ENCODE results near the gene HEXIM1. TPM values are rescaled to one million over a fixed set of nuclear protein-coding genes. Genes with fewer than 3 reads are reported as not detected.
A peak's percentile ranks its signal among the peaks of the same experiment; 100 is the strongest.

The HEXIM1 gene
- total RNA-seq, 6 experiments from 2014 or later, result 14.0 to 27.1 (median 19.6) TPM

DNA sequence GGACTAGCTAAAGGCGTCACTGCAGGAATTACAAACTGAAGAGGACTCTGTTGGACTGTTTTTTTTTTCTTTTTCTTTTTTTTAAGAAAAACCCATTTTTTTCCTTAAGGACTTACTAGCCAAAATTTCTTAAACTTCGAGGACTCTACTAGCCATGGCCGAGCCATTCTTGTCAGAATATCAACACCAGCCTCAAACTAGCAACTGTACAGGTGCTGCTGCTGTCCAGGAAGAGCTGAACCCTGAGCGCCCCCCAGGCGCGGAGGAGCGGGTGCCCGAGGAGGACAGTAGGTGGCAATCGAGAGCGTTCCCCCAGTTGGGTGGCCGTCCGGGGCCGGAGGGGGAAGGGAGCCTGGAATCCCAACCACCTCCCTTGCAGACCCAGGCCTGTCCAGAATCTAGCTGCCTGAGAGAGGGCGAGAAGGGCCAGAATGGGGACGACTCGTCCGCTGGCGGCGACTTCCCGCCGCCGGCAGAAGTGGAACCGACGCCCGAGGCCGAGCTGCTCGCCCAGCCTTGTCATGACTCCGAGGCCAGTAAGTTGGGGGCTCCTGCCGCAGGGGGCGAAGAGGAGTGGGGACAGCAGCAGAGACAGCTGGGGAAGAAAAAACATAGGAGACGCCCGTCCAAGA is 878 bp downstream of the HEXIM1 start:
- TF ChIP-seq, protein P1, sequence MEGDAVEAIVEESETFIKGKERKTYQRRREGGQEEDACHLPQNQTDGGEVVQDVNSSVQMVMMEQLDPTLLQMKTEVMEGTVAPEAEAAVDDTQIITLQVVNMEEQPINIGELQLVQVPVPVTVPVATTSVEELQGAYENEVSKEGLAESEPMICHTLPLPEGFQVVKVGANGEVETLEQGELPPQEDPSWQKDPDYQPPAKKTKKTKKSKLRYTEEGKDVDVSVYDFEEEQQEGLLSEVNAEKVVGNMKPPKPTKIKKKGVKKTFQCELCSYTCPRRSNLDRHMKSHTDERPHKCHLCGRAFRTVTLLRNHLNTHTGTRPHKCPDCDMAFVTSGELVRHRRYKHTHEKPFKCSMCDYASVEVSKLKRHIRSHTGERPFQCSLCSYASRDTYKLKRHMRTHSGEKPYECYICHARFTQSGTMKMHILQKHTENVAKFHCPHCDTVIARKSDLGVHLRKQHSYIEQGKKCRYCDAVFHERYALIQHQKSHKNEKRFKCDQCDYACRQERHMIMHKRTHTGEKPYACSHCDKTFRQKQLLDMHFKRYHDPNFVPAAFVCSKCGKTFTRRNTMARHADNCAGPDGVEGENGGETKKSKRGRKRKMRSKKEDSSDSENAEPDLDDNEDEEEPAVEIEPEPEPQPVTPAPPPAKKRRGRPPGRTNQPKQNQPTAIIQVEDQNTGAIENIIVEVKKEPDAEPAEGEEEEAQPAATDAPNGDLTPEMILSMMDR (IDR thresholded peaks at IDR 0.05), result peak; percentile 73 to 93 (median 92)
- peak; percentile 44 for TF ChIP-seq POLR2A (IDR thresholded peaks at IDR 0.05)
- no peaks in the 10 kb centered on the region for H3K9me3 ChIP-seq
- peak overlapping the region; percentile 88 to 98 (median 95) for H3K27ac ChIP-seq
- WGBS (ENCODE audit: insufficient coverage, low coverage, low lambda C conversion rate, missing lambda C conversion rate), result under 1% methylated on average over 30 of the region's 32 CpGs
- no peaks in the 10 kb centered on the region for H3K27me3 ChIP-seq
- ATAC-seq (peak; percentile 54 to 69 (median 62)), DNase-seq (peak; percentile 91 to 92 (median 92))
- peaks cover 0 to 21% (median 5%) of the 10 kb centered on the region in 4 donors for H3K4me1 ChIP-seq
- peak overlapping the region; percentile 62 to 94 (median 78) for H3K4me3 ChIP-seq
- H3K36me3 ChIP-seq, result no peaks in the 10 kb centered on the region
- intact Hi-C loops (cut with DNase I), result no loop called here

DNA sequence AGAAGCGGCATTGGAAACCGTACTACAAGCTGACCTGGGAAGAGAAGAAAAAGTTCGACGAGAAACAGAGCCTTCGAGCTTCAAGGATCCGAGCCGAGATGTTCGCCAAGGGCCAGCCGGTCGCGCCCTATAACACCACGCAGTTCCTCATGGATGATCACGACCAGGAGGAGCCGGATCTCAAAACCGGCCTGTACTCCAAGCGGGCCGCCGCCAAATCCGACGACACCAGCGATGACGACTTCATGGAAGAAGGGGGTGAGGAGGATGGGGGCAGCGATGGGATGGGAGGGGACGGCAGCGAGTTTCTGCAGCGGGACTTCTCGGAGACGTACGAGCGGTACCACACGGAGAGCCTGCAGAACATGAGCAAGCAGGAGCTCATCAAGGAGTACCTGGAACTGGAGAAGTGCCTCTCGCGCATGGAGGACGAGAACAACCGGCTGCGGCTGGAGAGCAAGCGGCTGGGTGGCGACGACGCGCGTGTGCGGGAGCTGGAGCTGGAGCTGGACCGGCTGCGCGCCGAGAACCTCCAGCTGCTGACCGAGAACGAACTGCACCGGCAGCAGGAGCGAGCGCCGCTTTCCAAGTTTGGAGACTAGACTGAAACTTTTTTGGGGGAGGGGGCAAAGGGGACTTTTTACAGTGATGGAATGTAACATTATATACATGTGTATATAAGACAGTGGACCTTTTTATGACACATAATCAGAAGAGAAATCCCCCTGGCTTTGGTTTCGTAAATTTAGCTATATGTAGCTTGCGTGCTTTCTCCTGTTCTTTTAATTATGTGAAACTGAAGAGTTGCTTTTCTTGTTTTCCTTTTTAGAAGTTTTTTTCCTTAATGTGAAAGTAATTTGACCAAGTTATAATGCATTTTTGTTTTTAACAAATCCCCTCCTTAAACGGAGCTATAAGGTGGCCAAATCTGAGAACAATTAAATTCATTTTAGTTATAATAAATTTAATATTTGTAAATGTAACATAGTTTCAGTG is 1.7 kb downstream of the HEXIM1 start:
- Histone ChIP-seq H3K9me3 (no peaks in the 10 kb centered on the region), H3K36me3 (no peaks in the 10 kb centered on the region), H3K27ac (peak overlapping the region; percentile 88 to 98 (median 95)), H3K4me1 (peaks cover 0 to 17% (median 5%) of the 10 kb centered on the region in 4 donors), H3K27me3 (no peaks in the 10 kb centered on the region), H3K4me3 (peak overlapping the region; percentile 62 to 94 (median 78))
- peak; percentile 71 to 80 (median 74) for DNase-seq
- ATAC-seq, result peak; percentile 10 to 16 (median 12)
- intact Hi-C loops (cut with DNase I), result no loop called here
- WGBS (ENCODE audit: insufficient coverage, low coverage, low lambda C conversion rate, missing lambda C conversion rate), result under 1% methylated on average over 46 of the region's 56 CpGs
- TF ChIP-seq, protein P1 (IDR thresholded peaks at IDR 0.05), result no peak
- TF ChIP-seq POLR2A (IDR thresholded peaks at IDR 0.05), result no peak

DNA sequence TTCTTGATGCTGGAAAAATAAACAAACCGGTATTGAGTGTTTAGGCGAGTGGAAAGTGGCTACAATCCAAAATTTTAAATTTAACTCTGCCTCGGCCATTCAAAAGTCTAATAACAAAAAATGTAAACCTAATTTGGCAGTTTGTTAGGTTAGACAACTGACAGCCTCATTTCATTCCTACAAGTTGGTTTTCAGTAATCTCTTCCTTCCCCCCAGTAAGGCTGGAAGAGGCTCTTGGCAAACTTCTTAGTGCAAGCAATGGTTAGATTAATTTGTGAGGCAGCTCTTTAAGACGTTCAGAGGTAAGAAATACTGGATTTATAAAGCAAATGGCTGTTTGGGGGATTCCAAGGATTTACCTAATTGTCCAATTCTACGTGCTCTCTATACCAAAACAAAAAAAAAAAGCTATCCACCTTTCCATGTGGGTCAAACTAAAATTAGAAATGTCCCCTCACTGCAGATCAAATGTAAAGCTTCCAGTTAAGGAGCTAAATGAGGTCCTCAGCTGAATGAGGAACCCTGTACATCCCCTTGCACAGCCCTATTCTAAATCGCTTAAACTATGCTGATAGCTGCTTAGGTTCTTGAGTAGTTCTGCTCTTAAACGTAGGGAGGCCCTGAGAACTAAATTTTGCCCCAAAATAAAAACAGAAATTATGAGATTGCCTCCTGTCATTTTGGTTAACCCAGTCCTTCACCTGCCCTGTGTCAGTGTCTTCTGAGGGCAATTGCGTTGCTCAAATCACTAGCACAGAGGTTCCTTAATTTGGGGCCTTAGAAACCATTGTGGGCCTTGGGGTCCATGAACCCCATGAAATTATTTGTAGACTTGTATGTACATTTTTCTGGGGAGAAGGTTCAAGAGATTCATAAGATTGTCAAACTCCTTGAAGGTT is 2.9 kb downstream of the HEXIM1 start:
- TF ChIP-seq, protein P1 (IDR thresholded peaks at IDR 0.05), result no peak
- TF ChIP-seq POLR2A (IDR thresholded peaks at IDR 0.05), result no peak
- Histone ChIP-seq H3K4me1 (peaks cover 0 to 14% (median 5%) of the 10 kb centered on the region in 4 donors), H3K9me3 (no peaks in the 10 kb centered on the region), H3K36me3 (no peaks in the 10 kb centered on the region), H3K4me3 (peak overlapping the region in 2 of 3 donors; percentile 78 to 94), H3K27me3 (no peaks in the 10 kb centered on the region), H3K27ac (peak overlapping the region in 2 of 3 donors; percentile 69 to 98)
- no peak for DNase-seq
- WGBS (ENCODE audit: insufficient coverage, low coverage, low lambda C conversion rate, missing lambda C conversion rate), result 14% methylated on average over 8 of the region's 8 CpGs
- intact Hi-C loops (cut with DNase I), result no loop called here
- ATAC-seq, result no peak

DNA sequence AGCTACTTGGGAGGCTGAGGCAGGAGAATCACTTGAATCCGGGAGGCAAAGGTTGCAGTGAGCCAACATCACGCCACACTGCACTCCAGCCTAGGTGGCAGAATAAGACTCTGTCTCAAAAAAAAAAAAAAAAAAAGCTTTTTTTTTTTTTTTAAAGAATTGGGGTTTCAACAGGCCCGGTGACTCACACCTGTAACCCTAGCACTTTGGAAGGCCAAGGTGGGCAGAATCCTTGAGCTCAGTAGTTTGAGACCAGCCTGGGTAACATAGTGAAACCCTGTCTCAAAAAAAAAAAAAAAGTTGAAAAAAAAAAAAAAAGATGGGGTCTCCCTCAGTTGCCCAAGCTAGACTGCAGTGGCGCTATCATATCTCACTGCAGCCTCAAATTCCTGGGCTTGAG is 6.8 kb downstream of the HEXIM1 start:
- 100% methylated on average over 1 of the region's 4 CpGs for WGBS (ENCODE audit: insufficient coverage, low coverage, low lambda C conversion rate, missing lambda C conversion rate)
- ATAC-seq (no peak), DNase-seq (peak in 1 of 3 donors; percentile 2)
- Histone ChIP-seq H3K36me3 (no peaks in the 10 kb centered on the region), H3K27ac (no peak overlapping the region), H3K4me1 (peaks cover 0 to 35% (median 8%) of the 10 kb centered on the region in 4 donors), H3K9me3 (no peaks in the 10 kb centered on the region), H3K4me3 (no peak overlapping the region), H3K27me3 (no peaks in the 10 kb centered on the region)
- intact Hi-C loops (cut with DNase I), result no loop called here
- TF ChIP-seq, protein P1 (IDR thresholded peaks at IDR 0.05), result no peak
- TF ChIP-seq POLR2A (IDR thresholded peaks at IDR 0.05), result no peak
